Effector memory CD4-positive, alpha-beta T cell (primary cell): ENCODE results near the gene C17orf78.
A peak's percentile ranks its signal among the peaks of the same experiment; 100 is the strongest.

Source experiments
- DNase-seq, 3 donors: peaks; one replicate each; pipeline ENCODE4 v3.0.0-alpha.2; 2020
- H3K27ac ChIP-seq: 2 replicates; pipeline ENCODE4 v1.7.0; 2013; ENCODE audit warnings: mild to moderate bottlenecking, low read length, moderate library complexity; ENCODE audit not compliant: insufficient read depth, poor library complexity, severe bottlenecking
- H3K27me3 ChIP-seq: replicated peaks from 2 replicates; pipeline ENCODE4 v1.7.0; 2013; ENCODE audit warnings: mild to moderate bottlenecking, low read length; ENCODE audit not compliant: insufficient read depth, control insufficient read depth, poor library complexity, severe bottlenecking
- H3K36me3 ChIP-seq: 2 replicates; pipeline ENCODE4 v1.7.0; 2013; ENCODE audit warnings: mild to moderate bottlenecking, low read length, moderate library complexity; ENCODE audit not compliant: control insufficient read depth, insufficient read depth
- H3K4me1 ChIP-seq: 2 replicates; pipeline ENCODE4 v1.7.0; 2013; ENCODE audit warnings: low read length, mild to moderate bottlenecking; ENCODE audit not compliant: control insufficient read depth, insufficient read depth, poor library complexity, severe bottlenecking
- H3K4me3 ChIP-seq: 2 replicates; pipeline ENCODE4 v1.7.0; 2013; ENCODE audit warnings: low read length, low read depth, mild to moderate bottlenecking; ENCODE audit not compliant: insufficient read depth, poor library complexity, severe bottlenecking
- H3K9me3 ChIP-seq: 2 replicates; pipeline ENCODE4 v1.7.0; 2013; ENCODE audit warnings: mild to moderate bottlenecking, low read length, moderate library complexity; ENCODE audit not compliant: control insufficient read depth

C17orf78 gene

DNA sequence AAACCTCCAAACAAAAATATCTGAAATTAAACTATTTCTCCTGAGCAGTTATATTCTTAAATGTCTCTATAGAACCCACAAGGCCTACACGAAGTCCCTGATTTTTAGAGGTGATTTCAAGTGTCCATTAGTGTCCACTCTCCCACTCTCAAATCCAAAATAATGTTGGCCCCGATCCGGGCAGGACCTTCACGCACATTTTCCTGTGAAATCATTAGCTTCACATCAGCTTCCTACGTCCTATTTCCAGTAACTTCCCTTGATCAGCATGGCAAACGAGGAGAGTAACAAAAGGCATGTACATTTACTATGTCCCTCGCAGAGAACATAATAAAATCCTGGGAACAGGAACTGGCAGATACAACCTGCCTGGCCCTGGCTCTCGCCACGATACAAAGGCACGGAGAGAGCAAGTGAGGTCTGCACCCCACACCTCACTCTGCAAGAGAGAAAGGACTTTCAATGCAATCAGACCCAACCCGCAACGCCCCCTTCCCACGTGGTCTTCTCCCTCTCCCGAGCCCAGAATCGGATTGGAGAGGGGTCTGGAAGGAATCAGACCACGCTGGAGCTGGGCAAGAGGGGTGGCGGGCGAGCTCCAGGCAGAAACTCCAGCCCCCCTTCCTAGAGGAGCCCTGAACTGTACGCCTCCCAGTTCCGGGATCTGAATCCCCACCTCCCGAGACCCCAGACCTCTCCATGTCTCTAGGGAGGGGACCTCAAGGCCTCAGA is 17.5 kb upstream of the C17orf78 start:
- H3K36me3 ChIP-seq, result no peaks in the 10 kb centered on the region
- peak overlapping the region; percentile 86 for H3K4me3 ChIP-seq
- H3K27me3 ChIP-seq, result no peaks in the 10 kb centered on the region
- peak in 1 of 3 donors; percentile 2 for DNase-seq
- H3K9me3 ChIP-seq, result no peaks in the 10 kb centered on the region
- H3K4me1 ChIP-seq, result peaks cover 18% of the 10 kb centered on the region
- peak overlapping the region; percentile 58 for H3K27ac ChIP-seq

DNA sequence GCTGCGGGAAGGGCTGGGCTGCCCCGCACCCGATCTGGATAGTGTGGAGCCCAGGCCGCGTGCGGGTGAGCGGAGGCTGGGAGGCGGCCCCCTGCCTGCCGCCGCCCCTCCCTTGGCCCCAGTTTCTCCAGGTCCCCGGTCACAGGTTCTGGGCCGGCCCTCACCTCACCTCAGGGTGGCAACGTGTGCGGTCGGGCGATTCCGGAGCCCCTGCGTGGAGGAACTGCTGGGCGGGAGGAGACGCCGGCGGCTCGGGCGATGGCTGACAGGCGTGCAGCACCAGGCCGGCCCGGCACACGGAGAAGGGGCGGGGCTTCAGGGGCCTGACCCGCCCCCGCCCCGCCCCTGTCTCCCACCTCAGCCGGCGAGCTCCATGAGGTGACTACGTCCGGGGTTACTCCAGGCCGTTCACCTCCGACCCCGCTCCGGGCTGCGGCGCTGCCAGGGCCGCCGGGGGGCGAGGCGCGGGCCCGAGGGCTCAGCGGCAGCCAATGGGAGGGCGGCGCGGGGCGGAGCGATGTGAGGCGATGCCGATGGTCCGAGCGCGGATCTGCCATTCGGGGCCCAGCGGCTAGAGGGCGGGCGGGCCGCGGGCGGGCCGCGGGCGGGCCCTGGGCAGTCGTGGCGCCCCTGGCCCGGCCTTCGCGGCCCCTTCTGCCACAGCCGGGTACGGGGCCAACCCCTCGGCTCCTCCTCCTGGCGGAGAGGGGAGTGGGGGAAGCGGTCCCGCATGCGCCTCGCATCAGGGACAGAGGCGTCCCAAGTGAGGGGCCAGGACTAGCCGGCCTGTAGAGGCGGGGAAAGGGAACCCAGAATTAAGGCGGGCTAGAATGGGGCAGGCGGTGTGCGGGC is 16.7 kb upstream of the C17orf78 start:
- Histone ChIP-seq H3K36me3 (no peaks in the 10 kb centered on the region), H3K4me1 (peaks cover 18% of the 10 kb centered on the region), H3K27ac (peak overlapping the region; percentile 62), H3K27me3 (no peaks in the 10 kb centered on the region), H3K4me3 (peak overlapping the region; percentile 86), H3K9me3 (no peaks in the 10 kb centered on the region)
- peak; percentile 87 to 90 (median 87) for DNase-seq

DNA sequence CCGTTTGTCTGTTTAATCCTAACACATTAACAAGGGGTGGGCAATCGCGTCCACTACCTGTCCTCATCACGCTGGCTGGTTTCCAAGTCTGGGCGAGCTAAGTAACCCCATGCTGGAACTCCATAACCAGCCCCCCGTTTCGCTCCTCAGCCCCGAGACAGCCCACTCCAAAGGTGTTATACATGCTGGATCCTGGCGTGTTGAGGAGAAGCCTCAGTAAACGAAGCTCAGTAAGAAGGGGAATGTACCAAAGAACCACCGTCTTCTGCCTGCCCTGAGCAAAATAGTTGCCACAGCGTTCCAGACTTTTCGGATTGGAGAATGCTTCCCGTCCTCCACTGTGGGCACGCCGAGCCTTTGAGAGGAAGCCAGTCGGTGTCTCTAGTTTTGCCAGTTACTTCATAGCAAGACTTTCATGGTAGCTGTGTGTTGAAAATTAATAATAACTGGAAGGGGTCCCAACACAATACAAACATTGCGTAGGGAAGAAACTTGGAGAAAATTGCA is 16.1 kb upstream of the C17orf78 start:
- DNase-seq, result no peak
- peak overlapping the region; percentile 62 for H3K27ac ChIP-seq
- no peaks in the 10 kb centered on the region for H3K9me3 ChIP-seq
- H3K27me3 ChIP-seq, result no peaks in the 10 kb centered on the region
- peak overlapping the region; percentile 86 for H3K4me3 ChIP-seq
- H3K36me3 ChIP-seq, result no peaks in the 10 kb centered on the region
- peaks cover 18% of the 10 kb centered on the region for H3K4me1 ChIP-seq

DNA sequence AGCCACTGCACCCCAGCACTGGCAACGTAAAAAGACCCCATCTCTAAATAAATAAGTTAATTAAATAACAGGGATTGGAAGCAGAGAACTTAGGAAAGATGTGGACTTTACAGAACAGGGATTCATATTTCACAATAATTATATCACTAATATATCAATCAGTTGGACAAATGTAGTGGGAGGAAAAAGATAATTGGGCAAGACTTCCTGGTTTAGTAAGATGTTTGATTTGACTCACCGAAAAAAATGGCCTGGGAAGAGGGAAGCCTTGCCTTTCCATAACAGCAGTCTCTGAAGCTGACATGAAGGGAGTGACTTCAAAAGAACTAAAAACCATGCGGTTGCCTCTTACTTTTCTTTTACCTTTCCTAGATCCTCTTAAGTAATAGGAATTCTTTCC is 15.2 kb upstream of the C17orf78 start:
- H3K27me3 ChIP-seq, result no peaks in the 10 kb centered on the region
- H3K36me3 ChIP-seq, result no peaks in the 10 kb centered on the region
- H3K9me3 ChIP-seq, result no peaks in the 10 kb centered on the region
- H3K4me1 ChIP-seq, result peaks cover 18% of the 10 kb centered on the region
- no peak overlapping the region for H3K27ac ChIP-seq
- DNase-seq, result no peak
- no peak overlapping the region for H3K4me3 ChIP-seq

DNA sequence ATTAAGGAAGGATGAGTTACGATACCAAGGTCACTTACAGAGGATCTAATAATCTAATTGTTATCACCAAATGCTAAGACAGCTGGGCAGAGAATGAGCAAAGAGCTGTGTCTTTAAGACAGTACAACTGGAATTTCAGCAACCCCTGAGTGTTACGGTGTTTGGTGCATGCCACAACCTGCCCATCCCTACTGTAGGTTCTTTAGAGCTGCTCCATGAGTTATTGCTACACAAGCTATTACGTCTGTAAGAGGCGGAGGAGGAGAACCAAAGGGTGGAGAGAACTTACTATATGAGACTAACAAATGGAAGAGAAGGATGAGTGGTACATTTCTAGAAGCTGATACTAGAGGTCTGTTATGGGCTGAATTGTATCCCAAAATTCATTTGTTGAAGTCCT is 14.2 kb upstream of the C17orf78 start:
- H3K4me1 ChIP-seq, result peaks cover 18% of the 10 kb centered on the region
- H3K27ac ChIP-seq, result no peak overlapping the region
- no peaks in the 10 kb centered on the region for H3K9me3 ChIP-seq
- DNase-seq, result no peak
- no peak overlapping the region for H3K4me3 ChIP-seq
- H3K27me3 ChIP-seq, result no peaks in the 10 kb centered on the region
- H3K36me3 ChIP-seq, result no peaks in the 10 kb centered on the region

DNA sequence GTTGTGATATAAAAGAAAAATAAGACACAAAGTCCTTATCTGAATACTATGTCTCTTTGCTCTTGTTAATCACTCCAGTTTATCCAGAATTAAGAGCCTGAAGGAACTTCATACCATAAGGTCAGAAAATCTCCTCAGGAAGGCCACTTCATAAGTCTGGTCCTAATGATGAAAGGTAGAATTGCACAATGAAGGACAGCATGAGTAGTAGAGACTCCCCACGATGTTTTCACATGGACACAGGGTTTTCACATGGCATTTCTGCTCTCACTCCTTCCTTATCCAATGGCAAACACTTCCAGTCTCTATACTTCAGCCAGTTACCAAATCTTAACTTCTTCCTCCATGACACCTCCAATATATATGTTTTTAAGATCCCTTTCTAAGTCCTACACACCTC is 10.2 kb upstream of the C17orf78 start:
- Histone ChIP-seq H3K27me3 (no peaks in the 10 kb centered on the region), H3K36me3 (no peaks in the 10 kb centered on the region), H3K4me3 (no peak overlapping the region), H3K4me1 (no peaks in the 10 kb centered on the region), H3K27ac (no peak overlapping the region), H3K9me3 (no peaks in the 10 kb centered on the region)
- DNase-seq, result no peak

DNA sequence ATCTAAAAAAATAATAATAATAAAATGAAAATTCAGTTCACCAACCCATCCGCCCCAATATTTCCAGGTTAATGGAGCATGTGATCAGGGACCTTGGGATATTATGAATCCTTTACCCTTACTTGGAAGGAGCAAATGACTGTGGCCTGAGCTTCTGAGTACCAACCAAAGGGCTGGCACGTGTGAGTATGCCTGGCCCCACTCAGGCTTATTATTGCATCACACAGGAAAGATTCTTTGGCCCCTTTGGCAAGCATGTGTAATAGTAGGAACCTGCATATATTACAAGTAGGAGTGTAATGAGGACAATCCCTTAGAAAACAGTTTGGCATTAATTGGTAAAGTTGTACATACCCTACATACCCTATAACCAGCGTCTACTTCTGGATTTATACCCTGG is 7.2 kb upstream of the C17orf78 start:
- H3K27me3 ChIP-seq, result no peaks in the 10 kb centered on the region
- no peaks in the 10 kb centered on the region for H3K9me3 ChIP-seq
- DNase-seq, result no peak
- no peaks in the 10 kb centered on the region for H3K36me3 ChIP-seq
- H3K4me3 ChIP-seq, result no peak overlapping the region
- H3K27ac ChIP-seq, result no peak overlapping the region
- no peaks in the 10 kb centered on the region for H3K4me1 ChIP-seq

DNA sequence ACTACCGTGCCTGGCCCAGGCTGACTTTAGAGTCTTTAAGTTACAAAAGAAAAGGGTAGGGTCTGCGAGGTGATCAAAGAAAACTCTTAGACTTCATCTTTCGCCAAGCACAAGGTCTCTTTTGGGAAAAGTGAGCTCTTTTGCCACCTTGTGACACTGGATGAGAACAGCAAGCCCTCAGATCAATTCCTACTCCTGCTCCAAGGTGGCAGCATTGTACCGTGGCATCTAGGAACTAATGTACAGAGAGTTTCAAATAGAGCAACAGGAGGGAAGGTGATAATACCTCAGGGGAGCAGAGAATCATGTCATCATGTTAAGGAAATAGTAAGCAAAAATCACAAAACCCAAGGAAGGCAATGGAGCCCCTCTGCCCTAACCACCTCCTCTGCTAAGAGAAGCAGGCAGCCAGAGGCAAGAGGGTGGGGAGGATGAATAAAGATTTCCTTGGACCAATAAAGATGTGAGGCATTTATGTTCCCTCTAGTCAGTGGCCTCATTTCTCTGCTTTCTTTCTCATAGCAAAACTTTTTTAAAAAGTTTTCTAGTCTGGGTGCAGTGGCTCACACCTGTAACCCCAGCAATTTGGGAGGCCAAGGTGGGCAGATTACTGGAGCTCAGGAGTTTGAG is 2.1 kb upstream of the C17orf78 start:
- Histone ChIP-seq H3K9me3 (no peaks in the 10 kb centered on the region), H3K27me3 (no peaks in the 10 kb centered on the region), H3K4me3 (no peak overlapping the region), H3K4me1 (no peaks in the 10 kb centered on the region), H3K27ac (no peak overlapping the region), H3K36me3 (no peaks in the 10 kb centered on the region)
- DNase-seq, result peak; percentile 23 to 32 (median 25)

DNA sequence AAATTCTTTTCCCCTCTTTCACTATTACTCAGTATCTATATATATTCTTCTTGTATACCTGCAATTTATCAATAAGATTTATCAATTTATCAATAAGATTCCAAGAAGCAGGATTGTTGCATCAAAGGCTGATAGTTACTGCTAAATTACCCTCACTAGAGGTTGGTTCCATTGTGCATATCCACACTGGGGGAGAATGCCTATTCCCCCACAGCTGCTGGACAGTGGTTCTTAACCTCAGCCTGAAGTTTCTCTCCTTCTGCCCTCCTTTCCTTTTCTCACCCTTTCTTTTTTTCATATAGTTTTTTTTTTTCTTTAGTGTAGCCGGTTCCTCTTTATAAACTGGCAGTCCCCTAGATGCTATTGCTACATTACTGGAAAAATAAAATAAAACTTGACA is 6.3 kb downstream of the C17orf78 start:
- Histone ChIP-seq H3K4me3 (no peak overlapping the region), H3K27ac (no peak overlapping the region), H3K4me1 (no peaks in the 10 kb centered on the region), H3K36me3 (no peaks in the 10 kb centered on the region), H3K27me3 (no peaks in the 10 kb centered on the region), H3K9me3 (no peaks in the 10 kb centered on the region)
- DNase-seq, result no peak
